ENCODE measurements around the gene OCA2.
"Not testable (repeated sequence)": the region's sequence is repeated elsewhere in the genome, so short reads cannot be mapped to it uniquely, and the experiment has no call there.

OCA2 gene

GRCh38 chr15:27866505-27867165, 232.5 kb downstream of the OCA2 start:
- DNase-seq: no peak

- DNase-seq: no peak
These were observed 233.2 kb downstream of the OCA2 start for GRCh38 chr15:27865926-27866325.

- no peak for DNase-seq
These were observed 233.7 kb downstream of the OCA2 start for GRCh38 chr15:27865323-27865922.

GRCh38 chr15:27864719-27865118, 234.4 kb downstream of the OCA2 start:
- no peak for DNase-seq

GRCh38 chr15:27864086-27864485, 235.0 kb downstream of the OCA2 start:
- DNase-seq: no peak

- no peak for DNase-seq
These were observed 236.1 kb downstream of the OCA2 start for GRCh38 chr15:27863000-27863399.

GRCh38 chr15:27861171-27861570, 237.9 kb downstream of the OCA2 start:
- DNase-seq: no peak

GRCh38 chr15:27855137-27855536, 244.0 kb downstream of the OCA2 start:
- DNase-seq: no peak

GRCh38 chr15:27854601-27855000, 244.5 kb downstream of the OCA2 start:
- no peak for DNase-seq

- DNase-seq: no peak
These were observed 245.3 kb downstream of the OCA2 start for GRCh38 chr15:27853624-27854455.

- no peak for DNase-seq
These were observed 247.3 kb downstream of the OCA2 start for GRCh38 chr15:27851858-27852210.

GRCh38 chr15:27850981-27851857, 247.9 kb downstream of the OCA2 start:
- no peak for DNase-seq

- DNase-seq: no peak
These were observed 249.1 kb downstream of the OCA2 start for GRCh38 chr15:27850050-27850449.

GRCh38 chr15:27848936-27849335, 250.2 kb downstream of the OCA2 start:
- DNase-seq: not testable (repeated sequence)

- DNase-seq: no peak
These were observed 251.1 kb downstream of the OCA2 start for GRCh38 chr15:27847775-27848710.

GRCh38 chr15:27846722-27847395, 252.3 kb downstream of the OCA2 start:
- DNase-seq: no peak

- DNase-seq: no peak
These were observed 253.4 kb downstream of the OCA2 start for GRCh38 chr15:27845535-27846369.

GRCh38 chr15:27844018-27844666, 255.0 kb downstream of the OCA2 start:
- no peak for DNase-seq

- DNase-seq: no peak
These were observed 256.0 kb downstream of the OCA2 start for GRCh38 chr15:27843146-27843545.

- no peak for DNase-seq
These were observed 256.6 kb downstream of the OCA2 start for GRCh38 chr15:27842526-27842925.

Measured in activated CD8-positive, alpha-beta memory T cell treated with anti-CD3 and anti-CD28 coated beads for 24 hours (primary cell).